GM12878 (cell line): Measurements from ENCODE around the gene SMIM10L1. TPM values are rescaled to one million over a fixed set of nuclear protein-coding genes. Genes with fewer than 3 reads are reported as not detected.

ENCODE experiments used
- ATAC-seq: fragments of 200-7000 bp; cut with Tn5 transposase; 3 replicates; pipeline ENCODE4 v1.9.1; 2020; ENCODE audit warnings: mild to moderate bottlenecking, moderate library complexity
- BruUV-seq: library from RNA; stranded (reverse); fragments of 400-500 nt; replicated peaks from 2 replicates; lab custom pipeline; 2021; lab: Mats Ljungman, UMichigan
- CTCF ChIA-PET: fragments of 300-600 bp; sonication (Branson Sonifier 250); formaldehyde crosslinking; extraction: SDS; loops from one replicate; lab custom pipeline; 2021; ENCODE audit warnings: inconsistent platforms; lab: Yijun Ruan, JAX
- POLR2A ChIA-PET: fragments of 350-600 bp; formaldehyde crosslinking; extraction: SDS; loops from one replicate; lab custom pipeline; 2021; ENCODE audit warnings: inconsistent platforms; lab: Charles Lee
- RAD21 ChIA-PET: fragments of 300-600 bp; sonication (Branson Sonifier 250); formaldehyde crosslinking; loops from one replicate; lab custom pipeline; 2023; ENCODE audit warnings: antibody characterized with exemption; ENCODE audit not compliant: unreplicated experiment; lab: Charles Lee
- SMC1A ChIA-PET: fragments of 300-600 bp; sonication (Branson Sonifier 250); formaldehyde crosslinking; loops from one replicate; lab custom pipeline; 2023; ENCODE audit not compliant: unreplicated experiment, uncharacterized antibody; lab: Charles Lee
- DNase-seq: peaks from one replicate; pipeline ENCODE4 v3.0.0-alpha.2; 2011; ENCODE audit warnings: low read depth, low spot score
- FAIRE-seq: peaks from 3 replicates; lab custom pipeline; 2011; peaks lifted over from hg19 to GRCh38; lab: Jason Lieb, UNC
- H2AFZ ChIP-seq: 2 replicates; pipeline ENCODE4 v1.6.0; 2011; ENCODE audit warnings: low read depth, low read length, control low read depth; ENCODE audit not compliant: control insufficient read depth
- H3K27ac ChIP-seq: 2 replicates; pipeline ENCODE4 v1.5.1; 2011; ENCODE audit warnings: control low read depth; ENCODE audit not compliant: control insufficient read depth, insufficient read depth
- H3K27me3 ChIP-seq, 2 experiments: replicated peaks in 1 of 2; 2 replicates each; pipeline versions ENCODE4 v1.6.0 to v1.6.1; 2011; ENCODE audit warnings: low read length in 1 of 2; ENCODE audit not compliant: control insufficient read depth in 2 of 2, insufficient read depth in 2 of 2
- H3K36me3 ChIP-seq, 2 experiments: 2 replicates each; pipeline ENCODE4 v1.5.1; 2011; ENCODE audit warnings: low read length in 1 of 2; ENCODE audit not compliant: control insufficient read depth in 2 of 2, insufficient read depth in 2 of 2
- H3K4me1 ChIP-seq: 2 replicates; pipeline ENCODE4 v1.6.1; 2011; ENCODE audit warnings: mild to moderate bottlenecking, low read length, moderate library complexity, mixed read lengths; ENCODE audit not compliant: control insufficient read depth, insufficient read depth
- H3K4me2 ChIP-seq: 2 replicates; pipeline ENCODE4 v1.6.0; 2011; ENCODE audit warnings: control low read depth; ENCODE audit not compliant: control insufficient read depth, insufficient read depth
- H3K4me3 ChIP-seq: fragments of 200-600 bp; sonication (generic); 2 replicates; pipeline ENCODE4 v1.5.1; 2016
- H3K79me2 ChIP-seq: 2 replicates; pipeline ENCODE4 v1.6.0; 2011; ENCODE audit warnings: low read length; ENCODE audit not compliant: control insufficient read depth, insufficient read depth
- H3K9ac ChIP-seq: 2 replicates; pipeline ENCODE4 v1.8.0; 2011; ENCODE audit warnings: low read length, control low read depth, mixed read lengths; ENCODE audit not compliant: control insufficient read depth, insufficient read depth
- H3K9me3 ChIP-seq: replicated peaks from 3 replicates; pipeline ENCODE4 v1.5.1; 2011; ENCODE audit warnings: mild to moderate bottlenecking, low read length; ENCODE audit not compliant: control insufficient read depth, insufficient read depth
- H4K20me1 ChIP-seq: 2 replicates; pipeline ENCODE4 v1.6.0; 2011; ENCODE audit not compliant: control insufficient read depth, insufficient read depth
- BCLAF1 ChIP-seq: fragments of 450-650 bp; IDR thresholded peaks from 2 replicates; pipeline ENCODE4 v1.6.1; 2017; ENCODE audit warnings: antibody characterized with exemption, mild to moderate bottlenecking, moderate library complexity
- CBFB ChIP-seq: IDR thresholded peaks from 2 replicates; pipeline ENCODE4 v1.6.1; 2016; ENCODE audit warnings: antibody characterized with exemption, low read depth
- CHD2 ChIP-seq: IDR thresholded peaks from 2 replicates; pipeline ENCODE4 v1.6.1; 2011; ENCODE audit warnings: low read depth, low read length, improper control_type of control experiment, borderline replicate concordance
- CHD4 ChIP-seq: fragments of 200-600 bp; sonication (generic); IDR thresholded peaks from 2 replicates; pipeline ENCODE4 v1.6.1; 2016; ENCODE audit warnings: mild to moderate bottlenecking
- GATAD2B ChIP-seq: fragments of 450-650 bp; conservative IDR thresholded peaks from 2 replicates; pipeline ENCODE4 v1.6.1; 2017; ENCODE audit warnings: low read depth, mild to moderate bottlenecking, moderate library complexity
- HDGF ChIP-seq: fragments of 450-650 bp; IDR thresholded peaks from 2 replicates; pipeline ENCODE4 v1.6.1; 2016; ENCODE audit warnings: antibody characterized with exemption
- IKZF2 ChIP-seq, 2 experiments: fragments of 450-650 bp; IDR thresholded peaks; 2 replicates each; pipeline ENCODE4 v1.6.1; 2017; ENCODE audit warnings: mild to moderate bottlenecking in 2 of 2, moderate library complexity in 2 of 2
- IRF4 ChIP-seq: IDR thresholded peaks from 2 replicates; pipeline ENCODE4 v1.6.1; 2011; ENCODE audit warnings: low read depth, low read length
- JUNB ChIP-seq: IDR thresholded peaks from 2 replicates; pipeline ENCODE4 v1.6.1; 2016; ENCODE audit warnings: antibody characterized with exemption, mild to moderate bottlenecking
- KLF5 ChIP-seq: fragments of 450-650 bp; IDR thresholded peaks from 2 replicates; pipeline ENCODE4 v1.6.1; 2014; ENCODE audit warnings: mild to moderate bottlenecking; ENCODE audit not compliant: partially characterized antibody
- NR2F1 ChIP-seq: fragments of 450-650 bp; conservative IDR thresholded peaks from 2 replicates; pipeline ENCODE4 v1.6.1; 2017; ENCODE audit warnings: mild to moderate bottlenecking
- RBBP5 ChIP-seq: fragments of 200-600 bp; sonication (generic); conservative IDR thresholded peaks from 2 replicates; pipeline ENCODE4 v1.6.1; 2016
- SIX5 ChIP-seq: IDR thresholded peaks from 2 replicates; pipeline ENCODE4 v1.6.1; 2011; ENCODE audit warnings: mild to moderate bottlenecking, low read depth, low read length, moderate library complexity; ENCODE audit not compliant: severe bottlenecking
- STAT3 ChIP-seq: IDR thresholded peaks from 2 replicates; pipeline ENCODE4 v1.6.1; 2011; ENCODE audit warnings: low read depth, low read length, improper control_type of control experiment
- SUPT20H ChIP-seq: IDR thresholded peaks from 2 replicates; pipeline ENCODE4 v1.6.1; 2011; ENCODE audit warnings: low read depth, mild to moderate bottlenecking, low read length, moderate library complexity, borderline replicate concordance; ENCODE audit not compliant: control insufficient read depth
- SUZ12 ChIP-seq: fragments of 200-600 bp; sonication (generic); IDR thresholded peaks from one replicate; pipeline ENCODE4 v1.6.1; 2018; ENCODE audit warnings: antibody characterized with exemption, mild to moderate bottlenecking; ENCODE audit not compliant: unreplicated experiment
- YBX1 ChIP-seq: fragments of 450-650 bp; IDR thresholded peaks from 2 replicates; pipeline ENCODE4 v1.6.1; 2016; ENCODE audit warnings: antibody characterized with exemption
- WGBS: methylation state at CpG from one replicate; pipeline ENCODE4 v1.1.6; 2016; ENCODE audit warnings: low lambda C conversion rate; ENCODE audit not compliant: insufficient replicate concordance, insufficient coverage; ENCODE audit errors: missing lambda C conversion rate; 5-methylcytosine and 5-hydroxymethylcytosine counted together
- in situ Hi-C: fragments of 300-500 bp; cut with MboI; formaldehyde crosslinking; loops from 9 replicates; pipeline ENCODE4 v1.14.3; 2018; ENCODE audit warnings: mixed read lengths
- intact Hi-C: fragments of 100-400 bp; cut with micrococcal nuclease; formaldehyde crosslinking; loops from one replicate; pipeline ENCODE4 v1.14.2; 2022; ENCODE audit not compliant: unreplicated experiment
- polyA plus RNA-seq, 11 experiments: library from polyadenylated mRNA; depleted of rRNA in 4 of 11; unstranded in 6 of 11; stranded (reverse) in 5 of 11; fragments of >200 nt; fragmentation: Nextera tagmentation in 4 of 11; fragmentation: Illumina TruSeq in 1 of 11; extraction: Ambion mirVana in 4 of 11; extraction: Trizol in 1 of 11; gene quantifications; 1 replicate in 1 of 11; 2 replicates in 10 of 11; pipeline versions ENCODE4 v1.2.1 to v1.2.3, GENCODE V29; 2011 to 2016; ENCODE audit warnings: inconsistent platforms in 2 of 11, missing spikeins in 2 of 11, low read depth in 1 of 11
- total RNA-seq, 4 experiments: library from RNA; depleted of rRNA in 3 of 4; stranded (reverse); fragments of >200 nt in 3 of 4; fragmentation: Illumina TruSeq in 1 of 4; extraction: Trizol in 1 of 4; gene quantifications; 2 replicates each; pipeline versions ENCODE4 v1.2.1 to v1.2.3, GENCODE V29; 2013 to 2021
- TF ChIP-seq, protein P1 (sequence below): IDR thresholded peaks from 2 replicates; pipeline ENCODE4 v1.6.1; 2012; ENCODE audit warnings: low read length, inconsistent platforms
- TF ChIP-seq, protein P2 (sequence below): fragments of 450-650 bp; IDR thresholded peaks from 2 replicates; pipeline ENCODE4 v1.6.1; 2018; ENCODE audit warnings: borderline replicate concordance, mild to moderate bottlenecking; ENCODE audit not compliant: partially characterized antibody

SMIM10L1 gene
- total and polyA plus RNA-seq, 10 of the 15 experiments (the other 5 are each of a cell fraction or from before 2014, with no cell fraction given) = 3.3 to 10.5 (median 7.6) TPM

DNA sequence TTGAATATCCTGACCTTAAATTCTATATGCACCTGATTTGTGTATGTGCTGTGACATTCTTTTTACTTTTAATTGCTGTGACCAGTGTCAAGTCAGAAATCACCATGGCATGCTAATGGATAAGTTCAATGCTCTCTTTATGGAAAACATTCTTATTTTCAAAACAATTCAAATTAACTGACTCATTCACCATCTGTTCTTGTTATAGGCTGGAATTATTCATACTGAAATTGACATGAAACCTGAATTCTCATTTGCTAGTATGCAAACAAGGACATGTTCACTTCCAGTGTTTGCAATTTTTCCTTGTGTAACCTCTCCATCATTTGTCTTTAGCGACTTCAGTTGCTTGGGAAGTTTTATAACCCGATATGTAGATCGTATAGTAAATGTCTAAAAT lies 36.7 kb upstream of the SMIM10L1 start, which contains the start of gene TAS2R30:
TSS of gene TAS2R30 (minus strand) at position 340 of the 400 bp plus-strand sequence. CDS start 400 bp downstream, outside the sequence.
- no TSS peak for BruUV-seq
- in situ Hi-C loops = no loop called here
- POLR2A ChIA-PET = no interaction called here

More for the DNA sequence above, 36.7 kb upstream of the SMIM10L1 start, which contains the start of gene TAS2R30:
- Histone ChIP-seq H2AFZ (no peak within 1 kb of the TSS), H3K36me3 (no peaks in the 10 kb centered on the region; a peak in 1 of 4 replicates), H3K4me3 (no peak within 1 kb of the TSS), H3K4me2 (no peak within 1 kb of the TSS)
- ATAC-seq = no peak
- FAIRE-seq = no peak
- ChIA-PET SMC1A (interaction anchor here (1.5 to 1.6 kb wide), 2 partner anchors 34 to 37 kb away, joined by 3 read pairs; partner anchors contain the start of gene SMIM10L1), RAD21 (no interaction called here)
- WGBS = 76% methylated on average over 3 of the region's 3 CpGs
- intact Hi-C loops = no loop called here
- TF ChIP-seq GATAD2B = no peak
- TF ChIP-seq YBX1 = no peak
- no peak for TF ChIP-seq CHD4
- no peak for TF ChIP-seq SUZ12
- no peak for TF ChIP-seq SUPT20H
- no peak for TF ChIP-seq CBFB
- TF ChIP-seq IRF4 = no peak
- no peak for TF ChIP-seq JUNB
- TF ChIP-seq, protein P1, sequence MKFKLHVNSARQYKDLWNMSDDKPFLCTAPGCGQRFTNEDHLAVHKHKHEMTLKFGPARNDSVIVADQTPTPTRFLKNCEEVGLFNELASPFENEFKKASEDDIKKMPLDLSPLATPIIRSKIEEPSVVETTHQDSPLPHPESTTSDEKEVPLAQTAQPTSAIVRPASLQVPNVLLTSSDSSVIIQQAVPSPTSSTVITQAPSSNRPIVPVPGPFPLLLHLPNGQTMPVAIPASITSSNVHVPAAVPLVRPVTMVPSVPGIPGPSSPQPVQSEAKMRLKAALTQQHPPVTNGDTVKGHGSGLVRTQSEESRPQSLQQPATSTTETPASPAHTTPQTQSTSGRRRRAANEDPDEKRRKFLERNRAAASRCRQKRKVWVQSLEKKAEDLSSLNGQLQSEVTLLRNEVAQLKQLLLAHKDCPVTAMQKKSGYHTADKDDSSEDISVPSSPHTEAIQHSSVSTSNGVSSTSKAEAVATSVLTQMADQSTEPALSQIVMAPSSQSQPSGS = no peak
- TF ChIP-seq IKZF2 (IDR thresholded peaks at IDR 0.05) = no peak
- TF ChIP-seq, protein P2, sequence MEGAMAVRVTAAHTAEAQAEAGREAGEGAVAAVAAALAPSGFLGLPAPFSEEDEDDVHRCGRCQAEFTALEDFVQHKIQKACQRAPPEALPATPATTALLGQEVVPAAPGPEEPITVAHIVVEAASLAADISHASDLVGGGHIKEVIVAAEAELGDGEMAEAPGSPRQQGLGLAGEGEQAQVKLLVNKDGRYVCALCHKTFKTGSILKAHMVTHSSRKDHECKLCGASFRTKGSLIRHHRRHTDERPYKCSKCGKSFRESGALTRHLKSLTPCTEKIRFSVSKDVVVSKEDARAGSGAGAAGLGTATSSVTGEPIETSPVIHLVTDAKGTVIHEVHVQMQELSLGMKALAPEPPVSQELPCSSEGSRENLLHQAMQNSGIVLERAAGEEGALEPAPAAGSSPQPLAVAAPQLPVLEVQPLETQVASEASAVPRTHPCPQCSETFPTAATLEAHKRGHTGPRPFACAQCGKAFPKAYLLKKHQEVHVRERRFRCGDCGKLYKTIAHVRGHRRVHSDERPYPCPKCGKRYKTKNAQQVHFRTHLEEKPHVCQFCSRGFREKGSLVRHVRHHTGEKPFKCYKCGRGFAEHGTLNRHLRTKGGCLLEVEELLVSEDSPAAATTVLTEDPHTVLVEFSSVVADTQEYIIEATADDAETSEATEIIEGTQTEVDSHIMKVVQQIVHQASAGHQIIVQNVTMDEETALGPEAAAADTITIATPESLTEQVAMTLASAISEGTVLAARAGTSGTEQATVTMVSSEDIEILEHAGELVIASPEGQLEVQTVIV = no peak
- no peak for TF ChIP-seq STAT3
- TF ChIP-seq HDGF = no peak
- TF ChIP-seq CHD2 = no peak
- TF ChIP-seq BCLAF1 = no peak
- TF ChIP-seq KLF5 = no peak
- no peak for TF ChIP-seq SIX5
- TF ChIP-seq NR2F1 = no peak
- no peak for TF ChIP-seq RBBP5
- TF ChIP-seq, all 136 proteins: peak for 0
- Histone ChIP-seq H4K20me1 (no peaks in the 10 kb centered on the region), H3K27ac (no peak within 1 kb of the TSS), H3K4me1 (no peaks in the 10 kb centered on the region), H3K79me2 (peaks cover 2% of the 10 kb centered on the region; the same call in 1 of the 2 replicates), H3K9me3 (no peaks in the 10 kb centered on the region; the same call in 2 of the 3 replicates), H3K27me3 (no peaks in the 10 kb centered on the region), H3K9ac (no peak within 1 kb of the TSS)
- CTCF ChIA-PET = no interaction called here
- no peak for DNase-seq
